BLaER1 treated with 17β-estradiol and CSF1 and Interleukin-3, amounts not matched to agents 10 nM and 100 nM (cell line): ENCODE measurements around the gene RBBP5.
A peak's percentile ranks its signal among the peaks of the same experiment; 100 is the strongest.
"Not testable (repeated sequence)": the region's sequence is repeated elsewhere in the genome, so short reads cannot be mapped to it uniquely, and the experiment has no call there.

Experiments used
- H3K27ac ChIP-seq, 11 experiments: shearing (Covaris generic); formaldehyde crosslinking; 2 replicates each; pipeline ENCODE4 v1.8.1; 2022
- H3K27me3 ChIP-seq, 11 experiments: shearing (Covaris generic); formaldehyde crosslinking; 2 replicates each; pipeline ENCODE4 v1.8.1; 2022
- H3K36me3 ChIP-seq, 11 experiments: shearing (Covaris generic); formaldehyde crosslinking; 2 replicates each; pipeline ENCODE4 v1.8.1; 2022
- H3K4me1 ChIP-seq, 10 experiments: shearing (Covaris generic); formaldehyde crosslinking; 2 replicates each; pipeline ENCODE4 v1.8.1; 2022
- H3K4me2 ChIP-seq, 11 experiments: shearing (Covaris generic); formaldehyde crosslinking; 2 replicates each; pipeline ENCODE4 v1.8.1; 2022
- H3K4me3 ChIP-seq, 10 experiments: shearing (Covaris generic); formaldehyde crosslinking; 2 replicates each; pipeline ENCODE4 v1.8.1; 2022
- H3K9ac ChIP-seq, 11 experiments: shearing (Covaris generic); formaldehyde crosslinking; 2 replicates each; pipeline ENCODE4 v1.8.1; 2022
- H3K9me3 ChIP-seq, 11 experiments: shearing (Covaris generic); formaldehyde crosslinking; replicated peaks in 1 of 11; 2 replicates each; pipeline ENCODE4 v1.8.1; 2022
- H4K20me1 ChIP-seq, 11 experiments: shearing (Covaris generic); formaldehyde crosslinking; 2 replicates each; pipeline ENCODE4 v1.8.1; 2022
- Cebpa-rat ChIP-seq, 11 experiments: shearing (Covaris generic); IDR thresholded peaks; 2 replicates each; pipeline ENCODE4 v1.8.1; 2022

RBBP5 gene

GRCh38 chr1:205121660-205122488 is at the start of gene RBBP5:
Gene RBBP5, minus strand, starts transcription at chr1:205121978. Its CDS starts 105 bp downstream, at chr1:205121873.
- Histone ChIP-seq H3K27me3 (no peaks in the 10 kb centered on the region), H3K36me3 (peaks cover 20 to 35% (median 25%) of the 10 kb centered on the region in 11 experiments), H3K4me2 (peak within 1 kb of the TSS; percentile 83 to 98 (median 94)), H3K9me3 (no peaks in the 10 kb centered on the region), H3K9ac (peak within 1 kb of the TSS; percentile 89 to 97 (median 91)), H4K20me1 (peaks cover 0 to 48% (median 25%) of the 10 kb centered on the region in 11 experiments; a peak in 14 of 22 replicates), H3K4me3 (peak within 1 kb of the TSS; percentile 86 to 97 (median 92)), H3K4me1 (peaks cover 24 to 34% (median 33%) of the 10 kb centered on the region in 10 experiments), H3K27ac (peak within 1 kb of the TSS; percentile 88 to 99 (median 94))
- no peak for TF ChIP-seq Cebpa-rat (IDR thresholded peaks at IDR 0.05)

GRCh38 chr1:205171369-205171768 is 49.6 kb upstream of the RBBP5 start:
- Histone ChIP-seq H3K36me3 (peaks cover 6 to 75% (median 31%) of the 10 kb centered on the region in 11 experiments; a peak in 17 of 22 replicates), H3K9ac (no peak overlapping the region), H3K4me3 (no peak overlapping the region), H4K20me1 (peaks cover 0 to 6% (median 0%) of the 10 kb centered on the region in 11 experiments; a peak in 4 of 22 replicates), H3K27ac (no peak overlapping the region), H3K27me3 (no peaks in the 10 kb centered on the region), H3K9me3 (no peaks in the 10 kb centered on the region), H3K4me2 (no peak overlapping the region), H3K4me1 (peaks cover 0 to 13% (median 8%) of the 10 kb centered on the region in 10 experiments; a peak in 15 of 20 replicates)
- no peak for TF ChIP-seq Cebpa-rat (IDR thresholded peaks at IDR 0.05)

- no peak overlapping the region for H3K4me2 ChIP-seq
Measured at GRCh38 chr1:205170532-205171269, 48.9 kb upstream of the RBBP5 start.

GRCh38 chr1:205169248-205169647 is 47.5 kb upstream of the RBBP5 start:
- Histone ChIP-seq H3K27me3 (no peaks in the 10 kb centered on the region), H3K36me3 (peaks cover 12 to 86% (median 34%) of the 10 kb centered on the region in 11 experiments; a peak in 18 of 22 replicates), H3K9ac (no peak overlapping the region), H3K4me1 (peaks cover 0 to 8% (median 0%) of the 10 kb centered on the region in 10 experiments; a peak in 4 of 20 replicates), H3K9me3 (no peaks in the 10 kb centered on the region), H3K4me3 (no peak overlapping the region), H3K27ac (no peak overlapping the region), H3K4me2 (no peak overlapping the region), H4K20me1 (peaks cover 0 to 11% (median 0%) of the 10 kb centered on the region in 11 experiments; a peak in 3 of 22 replicates)
- TF ChIP-seq Cebpa-rat (IDR thresholded peaks at IDR 0.05) = no peak

More at GRCh38 chr1:205170532-205171269, 48.9 kb upstream of the RBBP5 start:
- H3K4me3 ChIP-seq = no peak overlapping the region
- no peaks in the 10 kb centered on the region for H3K9me3 ChIP-seq
- peaks cover 0 to 7% (median 0%) of the 10 kb centered on the region in 11 experiments; a peak in 3 of 22 replicates for H4K20me1 ChIP-seq
- no peak overlapping the region for H3K9ac ChIP-seq
- H3K4me1 ChIP-seq = peaks cover 0 to 13% (median 7%) of the 10 kb centered on the region in 10 experiments; a peak in 15 of 20 replicates
- H3K27ac ChIP-seq = no peak overlapping the region
- no peak for TF ChIP-seq Cebpa-rat (IDR thresholded peaks at IDR 0.05)
- no peaks in the 10 kb centered on the region for H3K27me3 ChIP-seq
- H3K36me3 ChIP-seq = peaks cover 7 to 82% (median 34%) of the 10 kb centered on the region in 11 experiments; a peak in 17 of 22 replicates

- peaks cover 19 to 95% (median 44%) of the 10 kb centered on the region in 11 experiments; a peak in 20 of 22 replicates for H3K36me3 ChIP-seq
- H3K9me3 ChIP-seq = no peaks in the 10 kb centered on the region
- H3K4me2 ChIP-seq = 0 out of 22 replicates have a peak overlapping the region, but pooled peaks of 1 of the 11 experiments have one; percentile 9
- H3K27ac ChIP-seq = no peak overlapping the region
- H3K27me3 ChIP-seq = no peaks in the 10 kb centered on the region
- no peak overlapping the region for H3K9ac ChIP-seq
- H4K20me1 ChIP-seq = peaks cover 0 to 11% (median 0%) of the 10 kb centered on the region in 11 experiments; a peak in 3 of 22 replicates
- no peak for TF ChIP-seq Cebpa-rat (IDR thresholded peaks at IDR 0.05)
- H3K4me3 ChIP-seq = no peak overlapping the region
- H3K4me1 ChIP-seq = peaks cover 0 to 8% (median 0%) of the 10 kb centered on the region in 10 experiments; a peak in 4 of 20 replicates
Measured at GRCh38 chr1:205168291-205168690, 46.5 kb upstream of the RBBP5 start.

GRCh38 chr1:205162301-205162700 is 40.5 kb upstream of the RBBP5 start:
- peaks cover 69 to 100% (median 82%) of the 10 kb centered on the region in 11 experiments for H3K36me3 ChIP-seq
- peaks cover 7 to 21% (median 13%) of the 10 kb centered on the region in 11 experiments for H3K9me3 ChIP-seq
- no peak overlapping the region for H3K4me3 ChIP-seq
- H3K27me3 ChIP-seq = no peaks in the 10 kb centered on the region
- peaks cover 0 to 11% (median 0%) of the 10 kb centered on the region in 11 experiments; a peak in 2 of 22 replicates for H4K20me1 ChIP-seq
- no peak overlapping the region for H3K9ac ChIP-seq
- no peaks in the 10 kb centered on the region for H3K4me1 ChIP-seq
- no peak for TF ChIP-seq Cebpa-rat (IDR thresholded peaks at IDR 0.05)
- H3K4me2 ChIP-seq = no peak overlapping the region
- no peak overlapping the region for H3K27ac ChIP-seq

- Histone ChIP-seq H3K36me3 (peaks cover 76 to 100% (median 88%) of the 10 kb centered on the region in 11 experiments), H3K4me3 (no peak overlapping the region), H3K27me3 (no peaks in the 10 kb centered on the region), H3K4me2 (no peak overlapping the region), H4K20me1 (0 out of 22 replicates have a peak, but pooled peaks cover 0 to 6% (median 0%) of the 10 kb centered on the region in 11 experiments), H3K9ac (no peak overlapping the region), H3K4me1 (no peaks in the 10 kb centered on the region), H3K27ac (no peak overlapping the region), H3K9me3 (peaks cover 19 to 33% (median 25%) of the 10 kb centered on the region in 11 experiments)
- TF ChIP-seq Cebpa-rat (IDR thresholded peaks at IDR 0.05) = no peak
Measured at GRCh38 chr1:205161076-205161475, 39.3 kb upstream of the RBBP5 start.

GRCh38 chr1:205158048-205158616 is 36.4 kb upstream of the RBBP5 start:
- H3K36me3 ChIP-seq = peaks cover 91 to 100% (median 96%) of the 10 kb centered on the region in 11 experiments
- H3K27me3 ChIP-seq = no peaks in the 10 kb centered on the region
- H3K27ac ChIP-seq = no peak overlapping the region
- no peak for TF ChIP-seq Cebpa-rat (IDR thresholded peaks at IDR 0.05)
- no peak overlapping the region for H3K4me2 ChIP-seq
- H3K4me3 ChIP-seq = no peak overlapping the region; a peak in 1 of 20 replicates
- H3K9ac ChIP-seq = no peak overlapping the region
- H3K4me1 ChIP-seq = no peaks in the 10 kb centered on the region
- H3K9me3 ChIP-seq = peaks cover 34 to 47% (median 41%) of the 10 kb centered on the region in 11 experiments
- H4K20me1 ChIP-seq = no peaks in the 10 kb centered on the region

- not testable (repeated sequence) for H4K20me1 ChIP-seq, H3K27me3 ChIP-seq, H3K4me2 ChIP-seq, H3K27ac ChIP-seq, H3K9ac ChIP-seq, H3K4me1 ChIP-seq
- Histone ChIP-seq H3K4me3 (peak overlapping the region in 9 of 10 experiments; percentile 15 to 47 (median 28); a peak in 12 of 20 replicates), H3K9me3 (peaks cover 34 to 47% (median 41%) of the 10 kb centered on the region in 11 experiments), H3K36me3 (peaks cover 73 to 99% (median 81%) of the 10 kb centered on the region in 11 experiments)
Measured at GRCh38 chr1:205155665-205156377, 34.0 kb upstream of the RBBP5 start.
